Pancreas (tissue), 10 donors: ENCODE measurements around the gene GBX1. TPM values are rescaled to one million over a fixed set of nuclear protein-coding genes. Genes with fewer than 3 reads are reported as not detected.

ENCODE experiments used
- ATAC-seq, 4 donors: fragments of 200-7000 bp; cut with Tn5 transposase; one replicate each; pipeline versions ENCODE4 v1.8.0 to v1.9.1; 2020; ENCODE audit warnings: mild to moderate bottlenecking in 4 of 4, moderate library complexity in 4 of 4
- DNase-seq, 6 donors: peaks; one replicate each; pipeline ENCODE4 v3.0.0-alpha.2; 2020
- FAIRE-seq: peaks from 2 replicates; lab custom pipeline; 2012; peaks lifted over from hg19 to GRCh38; lab: Jason Lieb, UNC
- H3K27ac ChIP-seq, 4 donors: fragments of 200-600 bp; sonication (generic); 1 replicate in 3 of 4; 2 replicates in 1 of 4; pipeline versions ENCODE4 v1.5.0 to v1.8.0; 2020
- H3K27me3 ChIP-seq, 4 donors: fragments of 200-600 bp; one replicate each; pipeline ENCODE4 v1.8.0; 2021
- H3K36me3 ChIP-seq, 3 donors: fragments of 200-600 bp; sonication (generic) in 1 of 3; one replicate each; pipeline versions ENCODE4 v1.5.0 to v1.8.0; 2020 to 2021
- H3K4me1 ChIP-seq, 3 donors: fragments of 200-600 bp; one replicate each; pipeline ENCODE4 v1.8.0; 2021
- H3K4me3 ChIP-seq, 4 donors: fragments of 200-600 bp; sonication (generic) in 2 of 4; one replicate each; pipeline versions ENCODE4 v1.5.0 to v1.8.0; 2020 to 2021
- H3K9me3 ChIP-seq, 4 donors: fragments of 200-600 bp; one replicate each; pipeline ENCODE4 v1.8.0; 2021
- CTCF ChIP-seq, 4 donors: fragments of 200-600 bp; sonication (generic) in 3 of 4; IDR thresholded peaks; one replicate each; pipeline versions ENCODE4 v1.5.0 to v1.8.0; 2021; ENCODE audit warnings: antibody characterized with exemption in 4 of 4
- WGBS, 2 donors: extraction: QIAGEN DNeasy Blood & Tissue Kit; methylation state at CpG; one replicate each; pipeline ENCODE4 v1.1.7; 2013; 5-methylcytosine and 5-hydroxymethylcytosine counted together
- intact Hi-C, 3 donors: fragments of 100-400 bp; cut with DNase I; formaldehyde crosslinking; loops; one replicate each; pipeline versions ENCODE4 v1.11.1 to v1.14.2; 2022
- polyA plus RNA-seq, 2 donors: library from polyadenylated mRNA; stranded (reverse); fragments of 200-250 nt; gene quantifications; one replicate each; pipeline ENCODE4 v1.2.3, GENCODE V29; 2013
- total RNA-seq, 6 donors: library from RNA; stranded (reverse); fragmentation: NEBNext Ultra II Directional in 4 of 6; extraction: Animal tissue kit (Norgen Biotek cat#: 25700) in 4 of 6; gene quantifications; one replicate each; pipeline versions ENCODE4 v1.2.1 to v1.2.4, GENCODE V29; 2021 to 2023
- donor health status: healthy with polysubstance abuse.
- donor health status: DM: no; HTN: no; CAD: no; lungs with moderate emphysema.
- donor health status: DM: no; HTN: no; CAD: no.
- donor health status: control.
- donor health status: control.
- donor health status: Bipolar disorder and iron deficiency.
- donor health status: DM: yes; HTN: yes; CAD: no.
- donor health status: DM: no; HTN: no; CAD: no.
- donor health status: DM: no; HTN: no; CAD: no.
- donor health status: DM: yes; HTN: yes; CAD: no.

Gene GBX1
- total and polyA plus RNA-seq, 8 donors = not detected

GRCh38 chr7:151126491-151127137 lies 40.9 kb downstream of the GBX1 start:
- ATAC-seq (no peak), FAIRE-seq (no peak), DNase-seq (peak in 2 of 6 donors; percentile 47 to 79)
- intact Hi-C loops = loop anchor here in 1 of 3 donors (5.0 kb wide), 1 partner anchor 41 kb away; the partner anchor contains the start of gene GBX1
- no peak for TF ChIP-seq CTCF (IDR thresholded peaks at IDR 0.05)
- Histone ChIP-seq H3K27ac (no peak overlapping the region), H3K9me3 (no peaks in the 10 kb centered on the region), H3K4me3 (no peak overlapping the region), H3K27me3 (no peaks in the 10 kb centered on the region), H3K4me1 (no peaks in the 10 kb centered on the region), H3K36me3 (peaks cover 0 to 35% (median 0%) of the 10 kb centered on the region in 3 donors)
- 79 to 80% methylated on average over 19 of the region's 19 CpGs for whole genome bisulfite sequencing, 2 donors

GRCh38 chr7:151125846-151126481 lies 41.5 kb downstream of the GBX1 start:
- Histone ChIP-seq H3K27ac (no peak overlapping the region), H3K4me3 (peak overlapping the region in 2 of 4 donors; percentile 29 to 31), H3K27me3 (no peaks in the 10 kb centered on the region), H3K4me1 (no peaks in the 10 kb centered on the region), H3K36me3 (peaks cover 0 to 39% (median 0%) of the 10 kb centered on the region in 3 donors), H3K9me3 (no peaks in the 10 kb centered on the region)
- intact Hi-C loops = loop anchor here in 1 of 3 donors (5.0 kb wide), 1 partner anchor 41 kb away; the partner anchor contains the start of gene GBX1
- WGBS, 2 donors = 59 to 68% methylated on average over 45 to 58 of the region's 58 CpGs
- ATAC-seq = peak in 2 of 4 donors; percentile 6 to 9
- no peak for TF ChIP-seq CTCF (IDR thresholded peaks at IDR 0.05)
- FAIRE-seq = no peak
- DNase-seq = peak in 2 of 6 donors; percentile 31 to 60

GRCh38 chr7:151125470-151125845 lies 42.0 kb downstream of the GBX1 start:
- peak in 2 of 4 donors; percentile 3 to 24 for ATAC-seq
- WGBS, 2 donors = 57 to 59% methylated on average over 22 of the region's 22 CpGs

GRCh38 chr7:151124899-151125399 lies 42.5 kb downstream of the GBX1 start:
- no peak for TF ChIP-seq CTCF (IDR thresholded peaks at IDR 0.05)
- 84 to 90% methylated on average over 14 of the region's 14 CpGs for WGBS, 2 donors
- Histone ChIP-seq H3K27ac (no peak overlapping the region), H3K27me3 (no peaks in the 10 kb centered on the region), H3K9me3 (no peaks in the 10 kb centered on the region), H3K4me3 (no peak overlapping the region), H3K4me1 (no peaks in the 10 kb centered on the region), H3K36me3 (peaks cover 0 to 41% (median 8%) of the 10 kb centered on the region in 3 donors)
- ATAC-seq (no peak), DNase-seq (peak in 1 of 6 donors; percentile 14), FAIRE-seq (no peak)
- intact Hi-C loops = loop anchor here in 2 of 3 donors (5.0 kb wide), 3 partner anchors 42 to 182 kb away; partner anchors contain the start of gene GBX1 (in 1 of the 2)

More at GRCh38 chr7:151125470-151125845, 42.0 kb downstream of the GBX1 start:
- FAIRE-seq (no peak), DNase-seq (peak in 3 of 6 donors; percentile 40 to 67 (median 43))
- Histone ChIP-seq H3K4me3 (peak overlapping the region in 2 of 4 donors; percentile 29 to 31), H3K4me1 (no peaks in the 10 kb centered on the region), H3K36me3 (peaks cover 0 to 39% (median 5%) of the 10 kb centered on the region in 3 donors), H3K27ac (no peak overlapping the region), H3K9me3 (no peaks in the 10 kb centered on the region), H3K27me3 (no peaks in the 10 kb centered on the region)
- TF ChIP-seq CTCF (IDR thresholded peaks at IDR 0.05) = no peak
- intact Hi-C loops = loop anchor here in 1 of 3 donors (5.0 kb wide), 1 partner anchor 42 kb away; the partner anchor contains the start of gene GBX1
